ENCODE data around the gene TAGLN. TPM values are rescaled to one million over a fixed set of nuclear protein-coding genes. Genes with fewer than 3 reads are reported as not detected.
"Not testable (repeated sequence)": the region's sequence is repeated elsewhere in the genome, so short reads cannot be mapped to it uniquely, and the experiment has no call there.

The TAGLN gene
- total RNA-seq, 2 experiments from 2014 or later, result 2.0 to 2.5 TPM

- CTCF ChIA-PET, result interaction anchor here (1.8 to 8.8 kb wide), 4 partner anchors 11 to 47 kb away, joined by 4 to 125 read pairs (median 23); partner anchors contain the start of genes PCSK7 and RNF214
- POLR2A ChIA-PET, result interaction anchor here (1.0 to 1.5 kb wide), 2 partner anchors 15 to 409 kb away, joined by 3 to 5 read pairs; partner anchors contain the start of gene BUD13
- Mint-ChIP-seq H3K27me3 (no peaks in the 10 kb centered on the region), H3K4me3 (no peak overlapping the region), H3K27ac (no peak overlapping the region), H3K9me3 (no peaks in the 10 kb centered on the region), H3K4me1 (ENCODE audit: low read depth) (peaks cover 28% of the 10 kb centered on the region), H3K36me3 (ENCODE audit: low read depth) (no peaks in the 10 kb centered on the region)
- DNase-seq, result no peak
- ATAC-seq, result no peak
- TF ChIP-seq, protein P1, sequence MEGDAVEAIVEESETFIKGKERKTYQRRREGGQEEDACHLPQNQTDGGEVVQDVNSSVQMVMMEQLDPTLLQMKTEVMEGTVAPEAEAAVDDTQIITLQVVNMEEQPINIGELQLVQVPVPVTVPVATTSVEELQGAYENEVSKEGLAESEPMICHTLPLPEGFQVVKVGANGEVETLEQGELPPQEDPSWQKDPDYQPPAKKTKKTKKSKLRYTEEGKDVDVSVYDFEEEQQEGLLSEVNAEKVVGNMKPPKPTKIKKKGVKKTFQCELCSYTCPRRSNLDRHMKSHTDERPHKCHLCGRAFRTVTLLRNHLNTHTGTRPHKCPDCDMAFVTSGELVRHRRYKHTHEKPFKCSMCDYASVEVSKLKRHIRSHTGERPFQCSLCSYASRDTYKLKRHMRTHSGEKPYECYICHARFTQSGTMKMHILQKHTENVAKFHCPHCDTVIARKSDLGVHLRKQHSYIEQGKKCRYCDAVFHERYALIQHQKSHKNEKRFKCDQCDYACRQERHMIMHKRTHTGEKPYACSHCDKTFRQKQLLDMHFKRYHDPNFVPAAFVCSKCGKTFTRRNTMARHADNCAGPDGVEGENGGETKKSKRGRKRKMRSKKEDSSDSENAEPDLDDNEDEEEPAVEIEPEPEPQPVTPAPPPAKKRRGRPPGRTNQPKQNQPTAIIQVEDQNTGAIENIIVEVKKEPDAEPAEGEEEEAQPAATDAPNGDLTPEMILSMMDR (IDR thresholded peaks at IDR 0.05), result no peak
- intact Hi-C loops (cut with micrococcal nuclease), result no loop called here
Measured at GRCh38 chr11:117182551-117182935, 16.6 kb upstream of the TAGLN start.

GRCh38 chr11:117183178-117183577 is 16.0 kb upstream of the TAGLN start:
- ChIA-PET POLR2A (interaction anchor here (1.5 kb wide), 1 partner anchor 14 kb away, joined by 5 read pairs; no protein-coding TSS in a partner anchor), CTCF (interaction anchor here (1.1 to 8.8 kb wide), 2 partner anchors 14 to 46 kb away, joined by 3 to 125 read pairs; partner anchors contain the start of genes PCSK7 and RNF214)
- ATAC-seq; H3K27me3 Mint-ChIP-seq; H3K27ac Mint-ChIP-seq; H3K36me3 Mint-ChIP-seq (ENCODE audit: low read depth); DNase-seq; H3K4me3 Mint-ChIP-seq; H3K9me3 Mint-ChIP-seq; intact Hi-C loops (cut with micrococcal nuclease): not testable (repeated sequence)
- peaks cover 22% of the 10 kb centered on the region for H3K4me1 Mint-ChIP-seq (ENCODE audit: low read depth)

- no peak for DNase-seq
- peaks cover 18% of the 10 kb centered on the region for H3K4me1 Mint-ChIP-seq (ENCODE audit: low read depth)
- CTCF ChIA-PET, result interaction anchor here (1.1 to 8.8 kb wide), 2 partner anchors 13 to 46 kb away, joined by 3 to 125 read pairs; partner anchors contain the start of genes PCSK7 and RNF214
Measured at GRCh38 chr11:117183724-117184349, 15.3 kb upstream of the TAGLN start.

GRCh38 chr11:117185736-117186430 is 13.3 kb upstream of the TAGLN start:
- TF ChIP-seq, protein P1 (IDR thresholded peaks at IDR 0.05), result no peak
- DNase-seq (no peak), ATAC-seq (no peak)
- CTCF ChIA-PET, result interaction anchor here (1.1 kb wide), 1 partner anchor 39 kb away, joined by 3 read pairs; no protein-coding TSS in a partner anchor
- Mint-ChIP-seq H3K4me1 (ENCODE audit: low read depth) (peaks cover 3% of the 10 kb centered on the region), H3K36me3 (ENCODE audit: low read depth) (no peaks in the 10 kb centered on the region), H3K27ac (no peak overlapping the region), H3K4me3 (no peak overlapping the region), H3K9me3 (no peaks in the 10 kb centered on the region), H3K27me3 (no peaks in the 10 kb centered on the region)
- POLR2A ChIA-PET, result no interaction called here
- intact Hi-C loops (cut with micrococcal nuclease), result no loop called here

More at GRCh38 chr11:117183724-117184349, 15.3 kb upstream of the TAGLN start:
- POLR2A ChIA-PET, result interaction anchor here (1.5 kb wide), 1 partner anchor 13 kb away, joined by 5 read pairs; no protein-coding TSS in a partner anchor
- H3K4me3 Mint-ChIP-seq, result no peak overlapping the region
- H3K36me3 Mint-ChIP-seq (ENCODE audit: low read depth), result no peaks in the 10 kb centered on the region
- H3K27ac Mint-ChIP-seq, result no peak overlapping the region
- TF ChIP-seq, protein P1 (IDR thresholded peaks at IDR 0.05), result no peak
- intact Hi-C loops (cut with micrococcal nuclease), result no loop called here
- no peaks in the 10 kb centered on the region for H3K27me3 Mint-ChIP-seq
- no peaks in the 10 kb centered on the region for H3K9me3 Mint-ChIP-seq
- ATAC-seq, result no peak

DNA sequence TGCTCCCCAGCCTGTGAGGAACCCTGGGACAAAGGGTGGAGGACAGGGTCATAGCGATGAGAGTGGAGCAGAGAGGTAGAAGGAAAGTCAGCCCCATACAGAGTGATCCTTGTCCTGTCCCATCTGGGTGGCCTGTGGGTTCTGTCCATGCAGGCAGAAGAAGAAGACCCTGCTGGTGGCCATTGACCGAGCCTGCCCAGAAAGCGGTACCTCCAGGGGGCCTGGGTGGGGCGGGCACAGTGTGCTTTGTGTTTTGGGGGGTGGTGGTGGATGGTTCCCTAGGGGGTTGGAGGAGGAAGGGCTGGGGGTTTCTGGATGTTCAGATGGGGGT is 12.8 kb upstream of the TAGLN start:
- DNase-seq, result no peak
- Mint-ChIP-seq H3K9me3 (no peaks in the 10 kb centered on the region), H3K27me3 (no peaks in the 10 kb centered on the region), H3K4me3 (no peak overlapping the region), H3K4me1 (ENCODE audit: low read depth) (no peaks in the 10 kb centered on the region), H3K36me3 (ENCODE audit: low read depth) (no peaks in the 10 kb centered on the region), H3K27ac (no peak overlapping the region)
- intact Hi-C loops (cut with micrococcal nuclease), result no loop called here
- CTCF ChIA-PET, result interaction anchor here (1.1 kb wide), 1 partner anchor 39 kb away, joined by 3 read pairs; no protein-coding TSS in a partner anchor
- POLR2A ChIA-PET, result no interaction called here
- TF ChIP-seq, protein P1 (IDR thresholded peaks at IDR 0.05), result no peak
- ATAC-seq, result no peak

All from activated CD8-positive, alpha-beta T cell treated with anti-CD3 and anti-CD28 coated beads for 36 hours (primary cell).